HepG2 (cell line): ENCODE results near the gene CIAO2B. TPM values are rescaled to one million over a fixed set of nuclear protein-coding genes. Genes with fewer than 3 reads are reported as not detected.

ENCODE experiments used
- ATAC-seq: fragments of 200-7000 bp; cut with Tn5 transposase; 3 replicates; pipeline ENCODE4 v1.9.1; 2020; ENCODE audit warnings: mild to moderate bottlenecking, moderate library complexity
- BruUV-seq: library from RNA; stranded (reverse); fragments of 400-500 nt; replicated peaks from 2 replicates; lab custom pipeline; 2021; lab: Mats Ljungman, UMichigan
- CTCF ChIA-PET: fragments of 300-600 bp; formaldehyde crosslinking; extraction: SDS; loops from one replicate; lab custom pipeline; 2021; ENCODE audit warnings: low total read pairs, inconsistent platforms, low intra/inter-chr PET ratio; lab: Yijun Ruan, JAX
- POLR2A ChIA-PET: fragments of 350-600 bp; sonication (Branson Sonifier 250); formaldehyde crosslinking; loops from one replicate; lab custom pipeline; 2020; ENCODE audit warnings: antibody characterized with exemption, inconsistent platforms; lab: Yijun Ruan, JAX
- DNase-seq: peaks from one replicate; pipeline ENCODE4 v3.0.0-alpha.2; 2015; ENCODE audit warnings: low spot score
- FAIRE-seq: peaks from 3 replicates; lab custom pipeline; 2011; peaks lifted over from hg19 to GRCh38; lab: Jason Lieb, UNC
- H2AFZ ChIP-seq: one replicate; pipeline ENCODE4 v1.6.1; 2011; ENCODE audit warnings: low read length, inconsistent platforms
- H3K27ac ChIP-seq: fragments of 300-600 bp; 3 replicates; pipeline ENCODE4 v1.8.0; 2011; ENCODE audit warnings: mixed run types, mild to moderate bottlenecking, mixed read lengths, low read length, inconsistent platforms; ENCODE audit not compliant: insufficient read depth; ENCODE audit errors: extremely low read length
- H3K27me3 ChIP-seq, 2 experiments: fragments of 200-600 bp in 1 of 2; 2 replicates in 1 of 2; 3 replicates in 1 of 2; pipeline versions ENCODE4 v1.6.0 to v1.8.0; 2011; ENCODE audit warnings: low read length in 2 of 2, mild to moderate bottlenecking in 2 of 2, moderate library complexity in 2 of 2, inconsistent platforms in 1 of 2; ENCODE audit not compliant: insufficient read depth in 2 of 2, control insufficient read depth in 1 of 2
- H3K36me3 ChIP-seq, 2 experiments: fragments of 200-600 bp in 1 of 2; replicated peaks in 1 of 2; 2 replicates in 1 of 2; 3 replicates in 1 of 2; pipeline versions ENCODE4 v1.5.1 to v1.8.0; 2011; ENCODE audit warnings: low read length in 2 of 2, inconsistent platforms in 1 of 2; ENCODE audit not compliant: insufficient read depth in 2 of 2, control insufficient read depth in 1 of 2
- H3K4me1 ChIP-seq: 2 replicates; pipeline ENCODE4 v1.5.1; 2012; ENCODE audit warnings: low read length, inconsistent platforms; ENCODE audit not compliant: insufficient read depth
- H3K4me2 ChIP-seq: 2 replicates; pipeline ENCODE4 v1.6.0; 2011; ENCODE audit warnings: low read depth, low read length, inconsistent platforms
- H3K4me3 ChIP-seq, 3 experiments: fragments of 200-600 bp in 1 of 3; sonication (generic), shearing (Covaris generic) in 1 of 3; replicated peaks in 1 of 3; 2 replicates each; pipeline ENCODE4 v1.5.1; 2011 to 2016; ENCODE audit warnings: low read length in 3 of 3, inconsistent platforms in 2 of 3, low read depth in 2 of 3, mild to moderate bottlenecking in 2 of 3, control low read depth in 1 of 3, mixed read lengths in 1 of 3; ENCODE audit not compliant: insufficient read depth in 1 of 3
- H3K79me2 ChIP-seq: one replicate; pipeline ENCODE4 v1.6.1; 2011; ENCODE audit warnings: low read length, inconsistent platforms; ENCODE audit not compliant: insufficient read depth
- H3K9ac ChIP-seq: 2 replicates; pipeline ENCODE4 v1.6.0; 2011; ENCODE audit warnings: mild to moderate bottlenecking, low read depth, low read length, inconsistent platforms; ENCODE audit not compliant: insufficient read depth
- H3K9me3 ChIP-seq: 2 replicates; pipeline ENCODE4 v1.5.1; 2012; ENCODE audit warnings: mild to moderate bottlenecking, low read length
- H4K20me1 ChIP-seq: 2 replicates; pipeline ENCODE4 v1.6.0; 2011; ENCODE audit warnings: inconsistent platforms, mild to moderate bottlenecking, low read length, moderate library complexity; ENCODE audit not compliant: insufficient read depth
- DNMT1 ChIP-seq: sonication (generic); formaldehyde crosslinking; IDR thresholded peaks from 2 replicates; pipeline ENCODE4 v1.5.1; 2020; ENCODE audit warnings: mild to moderate bottlenecking, missing genetic modification reagents
- FOSL2 ChIP-seq: sonication (generic); formaldehyde crosslinking; IDR thresholded peaks from 2 replicates; pipeline ENCODE4 v1.4.0; 2020; ENCODE audit warnings: missing genetic modification reagents
- FOXA3 ChIP-seq: IDR thresholded peaks from 2 replicates; pipeline ENCODE4 v1.6.1; 2016; ENCODE audit warnings: missing genetic modification reagents, missing compliant biosample characterization
- GATAD2A ChIP-seq: IDR thresholded peaks from 2 replicates; pipeline ENCODE4 v1.6.1; 2016
- HES4 ChIP-seq: sonication (generic); formaldehyde crosslinking; IDR thresholded peaks from 2 replicates; pipeline ENCODE4 v1.9.0; 2021; ENCODE audit warnings: mild to moderate bottlenecking, missing genetic modification reagents, borderline replicate concordance
- KLF11 ChIP-seq: IDR thresholded peaks from 2 replicates; pipeline ENCODE4 v1.6.1; 2016; ENCODE audit warnings: missing compliant biosample characterization
- POLR2A ChIP-seq, 2 experiments: IDR thresholded peaks; 2 replicates each; pipeline ENCODE4 v1.6.1; 2011; ENCODE audit warnings: low read depth in 2 of 2, low read length in 2 of 2, mild to moderate bottlenecking in 1 of 2, moderate library complexity in 1 of 2; ENCODE audit not compliant: insufficient read depth in 1 of 2
- SRSF4 ChIP-seq: fragments of 200-400 bp; formaldehyde crosslinking; IDR thresholded peaks from one replicate; pipeline ENCODE4 v1.6.1; 2018; ENCODE audit warnings: mild to moderate bottlenecking, low read depth, low read length, moderate library complexity; ENCODE audit not compliant: poor library complexity, severe bottlenecking
- ZC3H13 ChIP-seq: sonication (generic); formaldehyde crosslinking; IDR thresholded peaks from 2 replicates; pipeline ENCODE4 v1.8.1; 2023; ENCODE audit warnings: mild to moderate bottlenecking, missing genetic modification reagents, moderate library complexity
- ZMAT3 ChIP-seq: sonication (generic); formaldehyde crosslinking; conservative IDR thresholded peaks from 2 replicates; pipeline ENCODE4 v1.7.0; 2021; ENCODE audit warnings: missing genetic modification reagents
- ZNF350 ChIP-seq: sonication (generic); formaldehyde crosslinking; IDR thresholded peaks from 2 replicates; pipeline ENCODE4 v1.4.0; 2020; ENCODE audit warnings: mild to moderate bottlenecking, low read depth, missing genetic modification reagents, borderline replicate concordance
- ZNF687 ChIP-seq: sonication (generic); formaldehyde crosslinking; IDR thresholded peaks from 2 replicates; pipeline ENCODE4 v1.5.1; 2020; ENCODE audit warnings: mild to moderate bottlenecking, missing genetic modification reagents, moderate library complexity
- ZNF83 ChIP-seq: sonication (generic); formaldehyde crosslinking; IDR thresholded peaks from 2 replicates; pipeline ENCODE4 v1.4.0; 2020; ENCODE audit warnings: missing genetic modification reagents, mild to moderate bottlenecking, borderline replicate concordance
- WGBS: methylation state at CpG from one replicate; pipeline ENCODE4 v1.1.6; 2017; ENCODE audit warnings: low lambda C conversion rate; 5-methylcytosine and 5-hydroxymethylcytosine counted together
- in situ Hi-C: cut with HindIII; loops from 2 replicates; pipeline ENCODE4 v1.10.0; 2017; ENCODE audit warnings: low pct_unique_long_range_greater_than_20kb; ENCODE audit not compliant: extremely low pct_ligation_motif_present
- intact Hi-C: fragments of 100-400 bp; cut with micrococcal nuclease; formaldehyde crosslinking; loops from one replicate; pipeline ENCODE4 v1.10.0; 2022; ENCODE audit not compliant: unreplicated experiment
- polyA plus RNA-seq, 8 experiments: library from polyadenylated mRNA; depleted of rRNA in 3 of 8; stranded (reverse) in 7 of 8; unstranded in 1 of 8; fragments of >200 nt; fragmentation: Illumina TruSeq in 4 of 8; extraction: Trizol in 4 of 8; gene quantifications; 2 replicates each; pipeline versions ENCODE4 v1.2.1 to v1.2.3, GENCODE V29; 2011 to 2016; ENCODE audit warnings: low read depth in 4 of 8, missing spikeins in 1 of 8, mixed read lengths in 1 of 8; ENCODE audit not compliant: insufficient read depth in 1 of 8
- total RNA-seq, 5 experiments: library from RNA; depleted of rRNA; stranded (reverse); fragments of >200 nt; fragmentation: Illumina TruSeq; extraction: Trizol; gene quantifications; 2 replicates each; pipeline ENCODE4 v1.2.3, GENCODE V29; 2016; ENCODE audit warnings: low read depth in 1 of 5

The CIAO2B gene
- total and polyA plus RNA-seq, 2 of the 13 experiments (the other 11 are each of a cell fraction or from before 2014, with no cell fraction given): 157 to 293 TPM

GRCh38 chr16:66939366-66939765, 5.2 kb upstream of the CIAO2B start:
- Histone ChIP-seq H3K9ac (no peak overlapping the region), H4K20me1 (no peaks in the 10 kb centered on the region; the same call in 1 of the 2 replicates), H3K27ac (no peak overlapping the region), H2AFZ (no peak overlapping the region), H3K27me3 (no peaks in the 10 kb centered on the region), H3K4me3 (no peak overlapping the region), H3K79me2 (peaks cover 23% of the 10 kb centered on the region), H3K9me3 (no peaks in the 10 kb centered on the region)
- CTCF ChIA-PET: no interaction called here
- intact Hi-C loops (no loop called here), in situ Hi-C loops (loop anchor here (5.0 kb wide), 1 partner anchor 37 kb away; no protein-coding TSS in a partner anchor)
- BruUV-seq: no TSS peak
- ATAC-seq: no peak
- TF ChIP-seq SRSF4: no peak
- 0 out of 2 replicates have a peak, but pooled peaks have one; percentile 22 for TF ChIP-seq HES4
- TF ChIP-seq, all 625 proteins: peak for 1
- POLR2A ChIA-PET: interaction anchor here (0.6 to 2.2 kb wide), 2 partner anchors 9 to 34 kb away, joined by 3 to 9 read pairs; no protein-coding TSS in a partner anchor
- no peak overlapping the region for H3K4me2 ChIP-seq
- H3K36me3 ChIP-seq: peaks cover 32 to 60% of the 10 kb centered on the region in 2 experiments
- DNase-seq (no peak), FAIRE-seq (no peak)
- peaks cover 31% of the 10 kb centered on the region for H3K4me1 ChIP-seq

- H3K4me2 ChIP-seq: peak overlapping the region; percentile 46
- no peak overlapping the region for H3K9ac ChIP-seq
- ATAC-seq: no peak
- peak; percentile 28 for FAIRE-seq
- intact Hi-C loops (loop anchor here (1.0 kb wide), 1 partner anchor 9 kb away; no protein-coding TSS in a partner anchor), in situ Hi-C loops (loop anchor here (5.0 kb wide), 1 partner anchor 36 kb away; no protein-coding TSS in a partner anchor)
- H3K4me3 ChIP-seq: peak overlapping the region in 1 of 3 experiments; percentile 0; a peak in 1 of 6 replicates
- no peak overlapping the region for H2AFZ ChIP-seq
- peaks cover 33% of the 10 kb centered on the region for H3K79me2 ChIP-seq
- no peaks in the 10 kb centered on the region; the same call in 1 of the 2 replicates for H4K20me1 ChIP-seq
- ChIA-PET POLR2A (interaction anchor here (0.6 to 2.2 kb wide), 3 partner anchors 18 to 175 kb away, joined by 5 to 9 read pairs (median 6); partner anchors contain the start of gene CDH16), CTCF (no interaction called here)
- WGBS: 84% methylated on average over 9 of the region's 10 CpGs
- H3K9me3 ChIP-seq: no peaks in the 10 kb centered on the region
- no peak overlapping the region for H3K27ac ChIP-seq
- peaks cover 32 to 49% of the 10 kb centered on the region in 2 experiments for H3K36me3 ChIP-seq
- peaks cover 40% of the 10 kb centered on the region for H3K4me1 ChIP-seq
- H3K27me3 ChIP-seq: no peaks in the 10 kb centered on the region; a peak in 1 of 5 replicates
- no TSS peak for BruUV-seq
- no peak for DNase-seq
- TF ChIP-seq FOSL2 (peak; percentile 16; the same call in 1 of the 2 replicates), POLR2A (IDR thresholded peaks at IDR 0.05; ENCODE audit: insufficient read depth in 1 of 2, low read depth in 2 of 2, low read length in 2 of 2) (peak in 1 of 2 experiments; percentile 37; a peak in 2 of 4 replicates), ZMAT3 (CRISPR knock-in tag) (0 out of 2 replicates have a peak, but pooled peaks have one; percentile 45), ZNF350 (CRISPR knock-in tag) (peak; percentile 44; the same call in 1 of the 2 replicates), ZC3H13 (peak; percentile 57), KLF11 (CRISPR knock-in tag) (no peak), ZNF687 (peak; percentile 76), GATAD2A (CRISPR knock-in tag) (0 out of 2 replicates have a peak, but pooled peaks have one; percentile 17), FOXA3 (CRISPR knock-in tag) (peak; percentile 91), ZNF83 (CRISPR knock-in tag) (0 out of 2 replicates have a peak, but pooled peaks have one; percentile 39), DNMT1 (CRISPR knock-in tag) (0 out of 2 replicates have a peak, but pooled peaks have one; percentile 16)
These were observed 3.6 kb upstream of the CIAO2B start for GRCh38 chr16:66937725-66938337.
